Measurements from ENCODE around the gene GAREM1. TPM values are rescaled to one million over a fixed set of nuclear protein-coding genes. Genes with fewer than 3 reads are reported as not detected.
"Not testable (repeated sequence)": the region's sequence is repeated elsewhere in the genome, so short reads cannot be mapped to it uniquely, and the experiment has no call there.

GAREM1 gene
- total and polyA plus RNA-seq, 9 of the 15 experiments (the other 6 are each of a cell fraction or from before 2014, with no cell fraction given): 0.03 to 0.33 (median 0.07) TPM; not detected in 1

DNA sequence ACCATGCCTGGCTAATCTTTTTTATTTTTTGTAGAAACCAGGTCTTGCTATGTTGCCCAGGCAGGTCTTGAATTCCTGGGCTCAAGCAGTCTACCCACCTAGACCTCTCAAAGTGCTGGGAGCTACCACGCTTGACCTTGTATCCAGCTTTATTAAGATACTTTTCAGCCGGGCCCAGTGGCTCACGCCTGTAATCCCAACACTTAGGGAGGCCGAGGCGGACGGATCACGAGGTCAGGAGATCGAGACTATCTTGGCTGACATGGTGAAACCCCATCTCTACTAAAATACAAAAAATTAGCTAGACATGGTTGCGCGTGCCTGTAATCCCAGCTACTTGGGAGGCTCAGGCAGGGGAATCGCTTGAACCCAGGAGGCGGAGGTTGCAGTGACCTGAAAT lies 4.4 kb upstream of the GAREM1 start:
- CTCF ChIA-PET (ENCODE audit: low intra/inter-chr PET ratio); H2AFZ ChIP-seq (ENCODE audit: low read depth, low read length); H3K9me3 ChIP-seq (replicated peaks; ENCODE audit: control insufficient read depth, insufficient read depth, low read depth, low read length); ATAC-seq; H3K4me3 ChIP-seq; FAIRE-seq; H3K27ac ChIP-seq (ENCODE audit: extremely low read depth, low read depth, low read length); H3K79me2 ChIP-seq (ENCODE audit: control insufficient read depth, insufficient read depth, low read length); H3K4me2 ChIP-seq (ENCODE audit: insufficient read depth, low read length); H3K9me1 ChIP-seq (ENCODE audit: control insufficient read depth, insufficient read depth, low read length); DNase-seq (ENCODE audit: extremely low read depth in 1 of 4, low spot score in 3 of 4); H4K20me1 ChIP-seq (replicated peaks; ENCODE audit: control insufficient read depth, insufficient read depth, low read length); H3K36me3 ChIP-seq (ENCODE audit: control insufficient read depth, insufficient read depth, low read length); H3K9ac ChIP-seq (ENCODE audit: insufficient read depth in 1 of 2, low read depth in 2 of 2, low read length in 2 of 2); POLR2A ChIA-PET; BruUV-seq (replicated peaks); in situ Hi-C loops (cut with MboI): not testable (repeated sequence)
- H3K4me1 ChIP-seq (replicated peaks in 1 of 2; ENCODE audit: control insufficient read depth in 2 of 2, insufficient read depth in 2 of 2, low read length in 2 of 2): peaks cover 5 to 11% of the 10 kb centered on the region in 2 experiments; a peak in 4 of 5 replicates
- 3% methylated on average over 12 of the region's 12 CpGs for WGBS (ENCODE audit: insufficient coverage, low coverage, missing lambda C conversion rate)
- intact Hi-C loops (cut with micrococcal nuclease): loop anchor here (10.0 kb wide), 1 partner anchor 140 kb away; no protein-coding TSS in a partner anchor
- H3K27me3 ChIP-seq (ENCODE audit: control insufficient read depth in 2 of 2, insufficient read depth in 2 of 2, low read length in 2 of 2): peaks cover 10 to 11% of the 10 kb centered on the region in 2 experiments

DNA sequence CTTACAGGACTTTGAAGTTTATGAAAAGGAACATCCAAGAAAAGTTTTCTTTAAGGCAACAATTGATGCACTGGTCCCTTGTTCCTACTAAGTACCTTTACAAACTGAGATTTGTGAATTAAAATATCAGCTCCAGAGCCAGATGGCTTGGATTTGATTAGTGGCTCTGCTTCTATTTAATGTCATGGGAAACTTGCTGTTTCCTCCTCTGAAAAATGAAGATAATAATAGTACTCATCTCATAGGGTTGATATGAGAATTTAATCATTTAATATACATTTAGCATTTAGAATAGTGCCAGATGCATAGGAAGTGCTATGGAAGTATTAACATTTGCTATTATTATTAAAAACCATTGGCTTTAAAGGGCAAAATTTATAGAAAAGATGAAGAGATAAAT lies 2.6 kb upstream of the GAREM1 start:
- no TSS peak for BruUV-seq (replicated peaks)
- no peak overlapping the region for H2AFZ ChIP-seq (ENCODE audit: low read depth, low read length)
- H4K20me1 ChIP-seq (replicated peaks; ENCODE audit: control insufficient read depth, insufficient read depth, low read length): peaks cover 4% of the 10 kb centered on the region; the same call in 1 of the 2 replicates
- no peak overlapping the region for H3K4me3 ChIP-seq
- CTCF ChIA-PET (ENCODE audit: low intra/inter-chr PET ratio): no interaction called here
- peaks cover 11 to 14% of the 10 kb centered on the region in 2 experiments; a peak in 4 of 5 replicates for H3K4me1 ChIP-seq (replicated peaks in 1 of 2; ENCODE audit: control insufficient read depth in 2 of 2, insufficient read depth in 2 of 2, low read length in 2 of 2)
- POLR2A ChIA-PET: no interaction called here
- no peaks in the 10 kb centered on the region for H3K9me1 ChIP-seq (ENCODE audit: control insufficient read depth, insufficient read depth, low read length)
- H3K79me2 ChIP-seq (ENCODE audit: control insufficient read depth, insufficient read depth, low read length): no peaks in the 10 kb centered on the region
- no peak overlapping the region for H3K9ac ChIP-seq (ENCODE audit: insufficient read depth in 1 of 2, low read depth in 2 of 2, low read length in 2 of 2)
- no peaks in the 10 kb centered on the region for H3K9me3 ChIP-seq (replicated peaks; ENCODE audit: control insufficient read depth, insufficient read depth, low read depth, low read length)
- ATAC-seq: no peak
- no peak for TF ChIP-seq KLF1 (tag; IDR thresholded peaks at IDR 0.05)
- no peak for TF ChIP-seq SREBF2 (CRISPR knock-in tag; IDR thresholded peaks at IDR 0.05)
- TF ChIP-seq, protein P1, sequence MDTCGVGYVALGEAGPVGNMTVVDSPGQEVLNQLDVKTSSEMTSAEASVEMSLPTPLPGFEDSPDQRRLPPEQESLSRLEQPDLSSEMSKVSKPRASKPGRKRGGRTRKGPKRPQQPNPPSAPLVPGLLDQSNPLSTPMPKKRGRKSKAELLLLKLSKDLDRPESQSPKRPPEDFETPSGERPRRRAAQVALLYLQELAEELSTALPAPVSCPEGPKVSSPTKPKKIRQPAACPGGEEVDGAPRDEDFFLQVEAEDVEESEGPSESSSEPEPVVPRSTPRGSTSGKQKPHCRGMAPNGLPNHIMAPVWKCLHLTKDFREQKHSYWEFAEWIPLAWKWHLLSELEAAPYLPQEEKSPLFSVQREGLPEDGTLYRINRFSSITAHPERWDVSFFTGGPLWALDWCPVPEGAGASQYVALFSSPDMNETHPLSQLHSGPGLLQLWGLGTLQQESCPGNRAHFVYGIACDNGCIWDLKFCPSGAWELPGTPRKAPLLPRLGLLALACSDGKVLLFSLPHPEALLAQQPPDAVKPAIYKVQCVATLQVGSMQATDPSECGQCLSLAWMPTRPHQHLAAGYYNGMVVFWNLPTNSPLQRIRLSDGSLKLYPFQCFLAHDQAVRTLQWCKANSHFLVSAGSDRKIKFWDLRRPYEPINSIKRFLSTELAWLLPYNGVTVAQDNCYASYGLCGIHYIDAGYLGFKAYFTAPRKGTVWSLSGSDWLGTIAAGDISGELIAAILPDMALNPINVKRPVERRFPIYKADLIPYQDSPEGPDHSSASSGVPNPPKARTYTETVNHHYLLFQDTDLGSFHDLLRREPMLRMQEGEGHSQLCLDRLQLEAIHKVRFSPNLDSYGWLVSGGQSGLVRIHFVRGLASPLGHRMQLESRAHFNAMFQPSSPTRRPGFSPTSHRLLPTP (IDR thresholded peaks at IDR 0.05; ENCODE audit: borderline replicate concordance, extremely low read depth, insufficient read length): no peak
- TF ChIP-seq ZBTB7A (IDR thresholded peaks at IDR 0.05; ENCODE audit: borderline replicate concordance, control insufficient read depth, low read depth, low read length): no peak
- TF ChIP-seq NFIC (IDR thresholded peaks at IDR 0.05): no peak
- no peak for TF ChIP-seq ZNF551 (CRISPR knock-in tag; IDR thresholded peaks at IDR 0.05)
- TF ChIP-seq HIVEP1 (CRISPR knock-in tag; IDR thresholded peaks at IDR 0.05): no peak
- TF ChIP-seq NFE2 (IDR thresholded peaks at IDR 0.05; ENCODE audit: low read depth): no peak
- TF ChIP-seq CREM (IDR thresholded peaks at IDR 0.05; ENCODE audit: low read depth): no peak
- intact Hi-C loops (cut with micrococcal nuclease) (loop anchor here (5.0 to 10.0 kb wide), 2 partner anchors 139 to 201 kb away; no protein-coding TSS in a partner anchor), in situ Hi-C loops (cut with MboI) (no loop called here)
- peaks cover 16% of the 10 kb centered on the region in 2 experiments for H3K27me3 ChIP-seq (ENCODE audit: control insufficient read depth in 2 of 2, insufficient read depth in 2 of 2, low read length in 2 of 2)
- H3K27ac ChIP-seq (ENCODE audit: extremely low read depth, low read depth, low read length): no peak overlapping the region
- no peak for DNase-seq (ENCODE audit: extremely low read depth in 1 of 4, low spot score in 3 of 4)
- FAIRE-seq: no peak
- H3K4me2 ChIP-seq (ENCODE audit: insufficient read depth, low read length): no peak overlapping the region
- H3K36me3 ChIP-seq (ENCODE audit: control insufficient read depth, insufficient read depth, low read length): no peaks in the 10 kb centered on the region
